ENCODE data around the gene PELI1. TPM values are rescaled to one million over a fixed set of nuclear protein-coding genes. Genes with fewer than 3 reads are reported as not detected.

PELI1 gene
- total and polyA plus RNA-seq, 2 of the 8 experiments (the other 6 are each of a cell fraction or from before 2014, with no cell fraction given), result 21.8 to 57.1 TPM

DNA sequence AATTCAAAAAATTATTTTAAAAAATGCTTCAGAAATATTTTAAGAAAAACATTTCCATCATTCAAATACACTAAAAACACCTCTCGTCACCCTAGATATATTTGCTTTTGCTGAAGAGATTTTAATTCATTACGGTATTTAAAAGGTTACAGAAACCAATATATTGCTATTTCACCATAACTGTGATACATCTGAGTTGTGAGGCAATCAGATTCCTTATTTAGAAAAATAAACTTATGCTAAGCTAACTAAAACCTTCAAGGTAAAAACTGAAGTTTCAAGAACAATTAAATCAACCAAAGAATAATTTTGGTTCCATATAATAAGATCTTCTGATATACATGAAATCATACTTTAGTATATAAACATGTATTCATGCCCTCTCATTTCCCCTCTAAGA lies 32.8 kb downstream of the PELI1 start:
- FAIRE-seq (no peak), DNase-seq (ENCODE audit: low read depth in 1 of 2, low spot score in 2 of 2) (no peak)
- no peak overlapping the region for H3K4ac ChIP-seq (replicated peaks; ENCODE audit: insufficient read length, low read depth, low read length)
- no peak overlapping the region for H3K4me2 ChIP-seq (ENCODE audit: insufficient read depth in 1 of 2, low read depth in 2 of 2, low read length in 2 of 2)
- peaks cover 0 to 85% of the 10 kb centered on the region in 2 experiments; a peak in 3 of 4 replicates for H3K79me2 ChIP-seq (ENCODE audit: control insufficient read depth in 1 of 2, insufficient read depth in 2 of 2, low read length in 2 of 2)
- no peak overlapping the region for H3K56ac ChIP-seq (replicated peaks; ENCODE audit: insufficient read length, low read depth, low read length)
- peaks cover 6 to 8% of the 10 kb centered on the region in 2 experiments for H4K20me1 ChIP-seq (replicated peaks in 1 of 2; ENCODE audit: control insufficient read depth in 1 of 2, insufficient read depth in 2 of 2, low read length in 2 of 2)
- no peaks in the 10 kb centered on the region for H3K23me2 ChIP-seq (ENCODE audit: low read depth, low read length)
- H2BK20ac ChIP-seq (ENCODE audit: low read length), result no peak overlapping the region
- no peak overlapping the region for H3K18ac ChIP-seq (ENCODE audit: extremely low read depth, low read length)
- H2BK15ac ChIP-seq (ENCODE audit: low read length), result no peak overlapping the region
- peaks cover 0 to 14% (median 8%) of the 10 kb centered on the region in 4 experiments; a peak in 5 of 8 replicates for H3K36me3 ChIP-seq (ENCODE audit: control insufficient read depth in 2 of 4, insufficient read depth in 4 of 4, low read length in 3 of 4)
- ChIA-PET POLR2A (ENCODE audit: partially characterized antibody) (interaction anchor here (0.6 kb wide), 1 partner anchor 21 kb away, joined by 3 read pairs; no protein-coding TSS in a partner anchor), CTCF (ENCODE audit: partially characterized antibody) (no interaction called here)
- H3K14ac ChIP-seq (ENCODE audit: insufficient read length), result no peak overlapping the region
- no peaks in the 10 kb centered on the region for H3K27me3 ChIP-seq (replicated peaks in 1 of 4; ENCODE audit: control insufficient read depth in 3 of 4, extremely low read depth in 1 of 4, insufficient read depth in 3 of 4, low read length in 3 of 4)
- H4K91ac ChIP-seq (replicated peaks; ENCODE audit: insufficient read length, low read length), result no peak overlapping the region
- no peak overlapping the region for H2BK120ac ChIP-seq (replicated peaks; ENCODE audit: low read depth, low read length)
- peaks cover 7% of the 10 kb centered on the region for H3K79me1 ChIP-seq (ENCODE audit: low read depth, low read length)
- no peak overlapping the region for H4K5ac ChIP-seq (ENCODE audit: insufficient read length, low read depth, low read length)
- no peak overlapping the region for H3K23ac ChIP-seq (ENCODE audit: insufficient read length)
- 96% methylated on average over 2 of the region's 2 CpGs; no CpG with 5 or more reads in 1 of the 2 experiments for WGBS, 2 experiments (ENCODE audit: extremely low coverage in 1 of 2, insufficient coverage in 1 of 2, insufficient read length in 1 of 2, insufficient replicate concordance in 2 of 2, low coverage in 1 of 2, low lambda C conversion rate in 2 of 2, missing lambda C conversion rate in 1 of 2)
- no peak overlapping the region for H3K9ac ChIP-seq (replicated peaks in 1 of 4; ENCODE audit: extremely low read depth in 1 of 4, low read depth in 3 of 4, low read length in 3 of 4)
- H3K27ac ChIP-seq (ENCODE audit: low read depth, low read length), result no peak overlapping the region
- H4K8ac ChIP-seq (ENCODE audit: extremely low read depth, insufficient read depth, low read length), result no peak overlapping the region
- no peaks in the 10 kb centered on the region for H3K9me3 ChIP-seq (ENCODE audit: insufficient read depth in 2 of 2, low read depth in 1 of 2, low read length in 1 of 2)
- H3K4me3 ChIP-seq (ENCODE audit: extremely low read depth in 1 of 4, insufficient read depth in 2 of 4, low read depth in 3 of 4, low read length in 4 of 4), result no peak overlapping the region
- peaks cover 0 to 5% (median 4%) of the 10 kb centered on the region in 4 experiments; a peak in 4 of 7 replicates for H3K4me1 ChIP-seq (replicated peaks in 1 of 4; ENCODE audit: control insufficient read depth in 3 of 4, insufficient read depth in 4 of 4, low read length in 3 of 4)
- H2BK12ac ChIP-seq (ENCODE audit: low read depth, low read length), result no peak overlapping the region
- H2BK5ac ChIP-seq (ENCODE audit: low read depth, low read length), result no peak overlapping the region
- no peak overlapping the region for H2AFZ ChIP-seq (ENCODE audit: low read length)
- no peak overlapping the region for H2AK5ac ChIP-seq (ENCODE audit: low read depth, low read length)
- TF ChIP-seq JUN (IDR thresholded peaks at IDR 0.05; ENCODE audit: low read depth, low read length), result no peak
- no peak for TF ChIP-seq SIN3A (conservative IDR thresholded peaks at IDR 0.05 in 1 of 2, IDR thresholded peaks at IDR 0.05 in 1 of 2; ENCODE audit: low read depth in 1 of 2, low read length in 2 of 2)
- TF ChIP-seq TEAD4 (IDR thresholded peaks at IDR 0.05; ENCODE audit: low read depth, low read length), result no peak
- no peak for TF ChIP-seq RAD21 (IDR thresholded peaks at IDR 0.05 in 1 of 2, conservative IDR thresholded peaks at IDR 0.05 in 1 of 2; ENCODE audit: low read depth in 2 of 2, low read length in 2 of 2)
- no peak for TF ChIP-seq CBX8 (IDR thresholded peaks at IDR 0.05; ENCODE audit: borderline replicate concordance, low read depth, low read length)
- TF ChIP-seq E2F6 (IDR thresholded peaks at IDR 0.05), result no peak
- TF ChIP-seq SUZ12 (IDR thresholded peaks at IDR 0.05; ENCODE audit: low read length), result no peak
- no peak for TF ChIP-seq RXRA (IDR thresholded peaks at IDR 0.05; ENCODE audit: insufficient read depth, low read depth, low read length)
- TF ChIP-seq POLR2AphosphoS5 (IDR thresholded peaks at IDR 0.05; ENCODE audit: low read depth, low read length), result no peak
- TF ChIP-seq, protein P1, sequence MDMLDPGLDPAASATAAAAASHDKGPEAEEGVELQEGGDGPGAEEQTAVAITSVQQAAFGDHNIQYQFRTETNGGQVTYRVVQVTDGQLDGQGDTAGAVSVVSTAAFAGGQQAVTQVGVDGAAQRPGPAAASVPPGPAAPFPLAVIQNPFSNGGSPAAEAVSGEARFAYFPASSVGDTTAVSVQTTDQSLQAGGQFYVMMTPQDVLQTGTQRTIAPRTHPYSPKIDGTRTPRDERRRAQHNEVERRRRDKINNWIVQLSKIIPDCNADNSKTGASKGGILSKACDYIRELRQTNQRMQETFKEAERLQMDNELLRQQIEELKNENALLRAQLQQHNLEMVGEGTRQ (IDR thresholded peaks at IDR 0.05; ENCODE audit: low read length), result no peak
- no peak for TF ChIP-seq TAF1 (IDR thresholded peaks at IDR 0.05; ENCODE audit: low read depth, low read length)
